PC-3 (cell line): Measurements from ENCODE around the gene SLC16A12. TPM values are rescaled to one million over a fixed set of nuclear protein-coding genes. Genes with fewer than 3 reads are reported as not detected.
A peak's percentile ranks its signal among the peaks of the same experiment; 100 is the strongest.

Experiments
- ATAC-seq: fragments of 200-7000 bp; cut with Tn5 transposase; 2 replicates; pipeline ENCODE4 v1.9.1; 2020; ENCODE audit warnings: mild to moderate bottlenecking, moderate library complexity
- BruUV-seq: library from RNA; stranded (reverse); fragments of 400-500 nt; replicated peaks from 2 replicates; lab custom pipeline; 2021; lab: Mats Ljungman, UMichigan
- CTCF ChIA-PET: fragments of 300-600 bp; sonication (Branson Sonifier 250); formaldehyde crosslinking; loops from one replicate; lab custom pipeline; 2022; ENCODE audit warnings: antibody characterized with exemption; lab: Charles Lee
- POLR2A ChIA-PET: fragments of 300-600 bp; sonication (Branson Sonifier 250); formaldehyde crosslinking; loops from one replicate; lab custom pipeline; 2022; ENCODE audit warnings: antibody characterized with exemption; ENCODE audit not compliant: unreplicated experiment; lab: Charles Lee
- DNase-seq: peaks from one replicate; pipeline ENCODE4 v3.0.0-alpha.2; 2015
- H2AFZ ChIP-seq: fragments of 300-600 bp; sonication (generic); 2 replicates; pipeline ENCODE4 v1.6.0; 2016; ENCODE audit warnings: antibody characterized with exemption, low read length
- H3F3A ChIP-seq: fragments of 300-600 bp; sonication (generic); one replicate; pipeline ENCODE4 v1.6.0; 2017; ENCODE audit warnings: antibody characterized with exemption, low read length, control low read depth, mild to moderate bottlenecking; ENCODE audit not compliant: unreplicated experiment
- H3K27ac ChIP-seq: fragments of 300-600 bp; sonication (generic); 2 replicates; pipeline ENCODE4 v1.5.1; 2016; ENCODE audit warnings: mild to moderate bottlenecking, low read length
- H3K27me3 ChIP-seq: fragments of 300-600 bp; sonication (generic); 2 replicates; pipeline ENCODE4 v1.6.1; 2016; ENCODE audit warnings: low read length, mixed read lengths
- H3K36me3 ChIP-seq: fragments of 300-600 bp; sonication (generic); 2 replicates; pipeline ENCODE4 v1.6.1; 2016; ENCODE audit warnings: low read depth, mixed run types, low read length, mixed read lengths
- H3K4me1 ChIP-seq: fragments of 300-600 bp; sonication (generic); 2 replicates; pipeline ENCODE4 v1.5.1; 2016; ENCODE audit warnings: low read length; ENCODE audit not compliant: insufficient read depth
- H3K4me2 ChIP-seq: fragments of 300-600 bp; sonication (generic); 2 replicates; pipeline ENCODE4 v1.6.0; 2016; ENCODE audit warnings: low read length
- H3K4me3 ChIP-seq: fragments of 300-600 bp; sonication (generic); 2 replicates; pipeline ENCODE4 v1.5.1; 2016; ENCODE audit warnings: mild to moderate bottlenecking, low read length, mixed read lengths
- H3K79me2 ChIP-seq: fragments of 300-600 bp; sonication (generic); 2 replicates; pipeline ENCODE4 v1.6.1; 2017; ENCODE audit warnings: low read length, mixed read lengths
- H3K9ac ChIP-seq: fragments of 300-600 bp; sonication (generic); 2 replicates; pipeline ENCODE4 v1.6.0; 2016; ENCODE audit warnings: mild to moderate bottlenecking, low read length
- H3K9me2 ChIP-seq: fragments of 300-600 bp; sonication (generic); replicated peaks from 2 replicates; pipeline ENCODE4 v1.6.1; 2016; ENCODE audit warnings: mixed run types, low read length, mixed read lengths
- H3K9me3 ChIP-seq: fragments of 300-600 bp; sonication (generic); 2 replicates; pipeline ENCODE4 v1.6.1; 2016; ENCODE audit warnings: low read length, mixed read lengths
- H4K20me1 ChIP-seq: fragments of 300-600 bp; sonication (generic); 2 replicates; pipeline ENCODE4 v1.6.1; 2016; ENCODE audit warnings: low read length, mixed read lengths
- EZH2 ChIP-seq: fragments of 300-600 bp; sonication (generic); IDR thresholded peaks from one replicate; pipeline ENCODE4 v1.6.1; 2017; ENCODE audit warnings: antibody characterized with exemption, mild to moderate bottlenecking, low read length; ENCODE audit not compliant: unreplicated experiment
- EZH2phosphoT487 ChIP-seq: fragments of 300-600 bp; sonication (generic); IDR thresholded peaks from 2 replicates; pipeline ENCODE4 v1.6.1; 2018; ENCODE audit warnings: mild to moderate bottlenecking, antibody characterized with exemption, low read length, borderline replicate concordance
- intact Hi-C: fragments of 100-400 bp; cut with micrococcal nuclease; formaldehyde crosslinking; loops from 2 replicates; pipeline ENCODE4 v1.9.0; 2023
- total RNA-seq: library from RNA; depleted of rRNA; stranded (reverse); fragments of >200 nt; gene quantifications from 2 replicates; pipeline ENCODE4 v1.2.3, GENCODE V29; 2014
- TF ChIP-seq, protein P1 (sequence below): fragments of 300-600 bp; sonication (generic); conservative IDR thresholded peaks from 2 replicates; pipeline ENCODE4 v1.5.1; 2017; ENCODE audit warnings: antibody characterized with exemption, low read depth, mild to moderate bottlenecking, low read length

The SLC16A12 gene
- total RNA-seq, 1 experiment from 2014 or later, result not detected

GRCh38 chr10:89490596-89491335, 44.6 kb downstream of the SLC16A12 start:
- H3F3A ChIP-seq, result no peaks in the 10 kb centered on the region
- DNase-seq (no peak), ATAC-seq (no peak)
- H3K79me2 ChIP-seq, result no peaks in the 10 kb centered on the region
- BruUV-seq, result no TSS peak
- H3K9ac ChIP-seq, result no peak overlapping the region
- CTCF ChIA-PET, result no interaction called here
- H4K20me1 ChIP-seq, result no peaks in the 10 kb centered on the region
- TF ChIP-seq EZH2phosphoT487, result no peak
- TF ChIP-seq, protein P1, sequence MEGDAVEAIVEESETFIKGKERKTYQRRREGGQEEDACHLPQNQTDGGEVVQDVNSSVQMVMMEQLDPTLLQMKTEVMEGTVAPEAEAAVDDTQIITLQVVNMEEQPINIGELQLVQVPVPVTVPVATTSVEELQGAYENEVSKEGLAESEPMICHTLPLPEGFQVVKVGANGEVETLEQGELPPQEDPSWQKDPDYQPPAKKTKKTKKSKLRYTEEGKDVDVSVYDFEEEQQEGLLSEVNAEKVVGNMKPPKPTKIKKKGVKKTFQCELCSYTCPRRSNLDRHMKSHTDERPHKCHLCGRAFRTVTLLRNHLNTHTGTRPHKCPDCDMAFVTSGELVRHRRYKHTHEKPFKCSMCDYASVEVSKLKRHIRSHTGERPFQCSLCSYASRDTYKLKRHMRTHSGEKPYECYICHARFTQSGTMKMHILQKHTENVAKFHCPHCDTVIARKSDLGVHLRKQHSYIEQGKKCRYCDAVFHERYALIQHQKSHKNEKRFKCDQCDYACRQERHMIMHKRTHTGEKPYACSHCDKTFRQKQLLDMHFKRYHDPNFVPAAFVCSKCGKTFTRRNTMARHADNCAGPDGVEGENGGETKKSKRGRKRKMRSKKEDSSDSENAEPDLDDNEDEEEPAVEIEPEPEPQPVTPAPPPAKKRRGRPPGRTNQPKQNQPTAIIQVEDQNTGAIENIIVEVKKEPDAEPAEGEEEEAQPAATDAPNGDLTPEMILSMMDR, result no peak
- no peak for TF ChIP-seq EZH2
- POLR2A ChIA-PET, result interaction anchor here (0.6 kb wide), 1 partner anchor 267 kb away, joined by 3 read pairs; no protein-coding TSS in a partner anchor
- H3K4me3 ChIP-seq, result no peak overlapping the region
- no peaks in the 10 kb centered on the region for H3K4me1 ChIP-seq
- H3K27ac ChIP-seq, result no peak overlapping the region
- no peak overlapping the region for H3K4me2 ChIP-seq
- H3K36me3 ChIP-seq, result no peaks in the 10 kb centered on the region
- H2AFZ ChIP-seq, result no peak overlapping the region
- no peaks in the 10 kb centered on the region for H3K9me3 ChIP-seq
- H3K27me3 ChIP-seq, result no peaks in the 10 kb centered on the region
- no peaks in the 10 kb centered on the region for H3K9me2 ChIP-seq
- intact Hi-C loops, result no loop called here

DNA sequence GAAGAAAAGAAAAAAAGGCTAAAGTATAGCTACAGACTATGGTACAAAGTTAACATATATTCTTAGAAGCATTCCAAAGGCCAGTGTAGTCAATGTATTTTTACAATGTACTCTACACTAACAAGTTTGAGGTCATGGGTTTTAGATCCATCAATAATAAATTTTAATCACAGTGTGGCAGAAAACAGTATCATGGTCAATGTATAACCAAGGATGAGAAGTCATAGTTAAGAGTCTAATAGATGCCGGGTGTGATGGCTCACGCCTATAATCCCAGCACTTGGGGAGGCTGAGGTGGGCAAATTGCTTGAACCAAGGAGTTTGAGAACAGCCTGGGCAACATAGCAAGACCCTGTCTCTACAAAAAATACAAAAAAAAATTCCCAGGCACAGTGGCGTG, 53.1 kb downstream of the SLC16A12 start:
- Histone ChIP-seq H2AFZ (no peak overlapping the region), H4K20me1 (no peaks in the 10 kb centered on the region), H3K36me3 (no peaks in the 10 kb centered on the region), H3K9me3 (no peaks in the 10 kb centered on the region), H3K27me3 (no peaks in the 10 kb centered on the region), H3K79me2 (no peaks in the 10 kb centered on the region), H3F3A (no peaks in the 10 kb centered on the region), H3K9ac (no peak overlapping the region), H3K9me2 (no peaks in the 10 kb centered on the region), H3K4me2 (no peak overlapping the region), H3K4me3 (no peak overlapping the region), H3K27ac (no peak overlapping the region), H3K4me1 (peaks cover 11% of the 10 kb centered on the region)
- ATAC-seq (no peak), DNase-seq (no peak)
- TF ChIP-seq, protein P1, result no peak
- TF ChIP-seq EZH2 (no peak), EZH2phosphoT487 (no peak)
- ChIA-PET POLR2A (no interaction called here), CTCF (interaction anchor here (0.7 kb wide), 1 partner anchor 15 kb away, joined by 7 read pairs; no protein-coding TSS in a partner anchor)
- intact Hi-C loops, result no loop called here
- BruUV-seq, result no TSS peak

- Histone ChIP-seq H3K4me2 (peak overlapping the region; percentile 55), H3K36me3 (no peaks in the 10 kb centered on the region), H3K27ac (no peak overlapping the region), H3K79me2 (no peaks in the 10 kb centered on the region), H3K27me3 (no peaks in the 10 kb centered on the region), H3F3A (no peaks in the 10 kb centered on the region), H3K9ac (no peak overlapping the region), H4K20me1 (no peaks in the 10 kb centered on the region), H2AFZ (no peak overlapping the region), H3K4me1 (peaks cover 11% of the 10 kb centered on the region), H3K9me2 (no peaks in the 10 kb centered on the region), H3K4me3 (no peak overlapping the region), H3K9me3 (no peaks in the 10 kb centered on the region)
- ATAC-seq (no peak; the same call in 1 of the 2 replicates), DNase-seq (peak; percentile 64)
- intact Hi-C loops, result no loop called here
- TF ChIP-seq EZH2phosphoT487 (no peak), EZH2 (no peak)
- TF ChIP-seq, protein P1, result no peak
- CTCF ChIA-PET, result no interaction called here
- POLR2A ChIA-PET, result no interaction called here
- no TSS peak for BruUV-seq
Observed at GRCh38 chr10:89481662-89482061, 53.7 kb downstream of the SLC16A12 start.
